ENCODE measurements around the gene ARHGDIG.

DNA sequence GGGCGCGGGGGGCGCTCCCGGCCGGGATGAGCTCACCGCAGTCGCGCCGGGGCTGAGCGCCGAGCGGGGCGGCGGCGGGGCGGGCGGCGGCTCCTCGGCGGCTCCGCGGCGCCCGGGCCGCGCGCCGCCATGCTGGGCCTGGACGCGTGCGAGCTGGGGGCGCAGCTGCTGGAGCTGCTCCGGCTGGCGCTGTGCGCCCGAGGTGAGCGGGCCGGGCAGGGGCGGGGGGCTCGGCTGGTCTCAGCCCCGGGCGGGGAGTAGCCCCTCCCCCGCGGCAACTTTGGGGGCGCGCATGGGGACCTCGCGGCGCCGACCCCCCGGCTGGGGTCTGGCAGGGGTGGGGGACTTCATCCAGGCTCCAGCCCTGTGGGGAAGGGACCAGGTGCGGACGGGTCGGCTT, at the start of gene ARHGDIG:
- TF ChIP-seq, protein P1, sequence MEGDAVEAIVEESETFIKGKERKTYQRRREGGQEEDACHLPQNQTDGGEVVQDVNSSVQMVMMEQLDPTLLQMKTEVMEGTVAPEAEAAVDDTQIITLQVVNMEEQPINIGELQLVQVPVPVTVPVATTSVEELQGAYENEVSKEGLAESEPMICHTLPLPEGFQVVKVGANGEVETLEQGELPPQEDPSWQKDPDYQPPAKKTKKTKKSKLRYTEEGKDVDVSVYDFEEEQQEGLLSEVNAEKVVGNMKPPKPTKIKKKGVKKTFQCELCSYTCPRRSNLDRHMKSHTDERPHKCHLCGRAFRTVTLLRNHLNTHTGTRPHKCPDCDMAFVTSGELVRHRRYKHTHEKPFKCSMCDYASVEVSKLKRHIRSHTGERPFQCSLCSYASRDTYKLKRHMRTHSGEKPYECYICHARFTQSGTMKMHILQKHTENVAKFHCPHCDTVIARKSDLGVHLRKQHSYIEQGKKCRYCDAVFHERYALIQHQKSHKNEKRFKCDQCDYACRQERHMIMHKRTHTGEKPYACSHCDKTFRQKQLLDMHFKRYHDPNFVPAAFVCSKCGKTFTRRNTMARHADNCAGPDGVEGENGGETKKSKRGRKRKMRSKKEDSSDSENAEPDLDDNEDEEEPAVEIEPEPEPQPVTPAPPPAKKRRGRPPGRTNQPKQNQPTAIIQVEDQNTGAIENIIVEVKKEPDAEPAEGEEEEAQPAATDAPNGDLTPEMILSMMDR (IDR thresholded peaks at IDR 0.05), result no peak
- TF ChIP-seq POLR2A (IDR thresholded peaks at IDR 0.05), result no peak
